Activated T-cell treated with anti-CD3 and anti-CD28 coated beads, Interleukin-2, amount 50 U/mL, for 48 hours (primary cell): Measurements from ENCODE around the gene SPEF2.
"Not testable (repeated sequence)": the region's sequence is repeated elsewhere in the genome, so short reads cannot be mapped to it uniquely, and the experiment has no call there.

Experiments
- DNase-seq, 2 experiments: peaks; one replicate each; pipeline ENCODE4 v3.0.0-alpha.2; 2020

Gene SPEF2

DNA sequence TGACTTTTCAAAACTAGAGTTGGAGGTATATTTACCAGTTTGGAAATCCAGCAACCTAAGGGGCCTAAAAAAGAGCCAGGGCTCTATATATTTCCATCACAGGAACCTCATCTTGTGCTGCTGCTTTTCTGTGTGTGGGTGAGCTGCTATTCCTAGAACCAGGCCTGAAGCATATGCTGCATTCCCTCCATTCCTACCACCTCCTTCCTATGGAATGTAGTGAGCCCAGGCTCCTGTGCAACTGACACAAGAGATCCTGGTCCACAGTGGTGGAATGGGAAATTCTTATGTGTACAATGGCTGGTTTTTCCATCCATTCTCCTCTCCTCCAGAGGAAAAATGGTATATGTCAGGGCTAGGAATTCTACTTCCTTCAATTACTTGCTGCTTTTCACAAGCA lies 39.1 kb downstream of the SPEF2 start:
- no peak for DNase-seq

DNA sequence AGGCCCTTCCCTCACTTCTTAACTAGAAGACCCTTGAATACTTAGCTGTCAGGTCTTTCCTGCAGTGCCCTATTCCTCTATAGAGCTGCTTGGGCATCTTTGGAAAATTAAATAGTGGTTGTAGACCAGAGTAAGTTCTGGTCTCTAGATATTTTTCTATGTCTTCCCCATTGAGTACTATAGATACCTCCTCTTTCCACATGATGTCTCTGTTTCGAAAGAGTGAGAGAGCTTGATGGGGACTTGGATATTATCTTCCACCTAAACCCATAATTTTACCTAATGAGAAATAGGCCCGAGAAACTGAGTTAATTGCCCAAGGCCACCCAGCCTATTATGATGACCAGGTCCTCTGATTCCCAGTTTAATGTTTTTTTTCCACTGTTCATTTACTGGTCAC lies 40.2 kb downstream of the SPEF2 start:
- no peak for DNase-seq

DNA sequence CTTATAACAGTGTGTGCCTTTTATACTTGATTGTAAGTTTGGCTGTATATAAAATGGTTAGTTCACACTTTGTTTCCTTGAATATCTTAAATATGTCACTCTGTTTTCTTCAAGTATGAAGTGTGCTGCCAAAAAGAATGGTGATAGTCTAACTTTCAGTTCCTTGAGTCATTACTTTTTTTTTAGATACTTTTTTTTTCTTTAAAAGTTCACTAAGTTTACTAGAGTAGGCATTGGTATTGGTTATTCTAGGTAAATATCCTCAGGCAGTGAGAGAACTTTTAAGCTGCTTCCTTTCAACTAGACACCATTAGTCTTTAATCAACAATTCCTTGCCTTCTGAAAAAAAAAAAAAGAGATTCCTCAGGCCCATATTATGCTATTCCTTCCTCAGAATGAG lies 41.9 kb downstream of the SPEF2 start:
- no peak for DNase-seq

DNA sequence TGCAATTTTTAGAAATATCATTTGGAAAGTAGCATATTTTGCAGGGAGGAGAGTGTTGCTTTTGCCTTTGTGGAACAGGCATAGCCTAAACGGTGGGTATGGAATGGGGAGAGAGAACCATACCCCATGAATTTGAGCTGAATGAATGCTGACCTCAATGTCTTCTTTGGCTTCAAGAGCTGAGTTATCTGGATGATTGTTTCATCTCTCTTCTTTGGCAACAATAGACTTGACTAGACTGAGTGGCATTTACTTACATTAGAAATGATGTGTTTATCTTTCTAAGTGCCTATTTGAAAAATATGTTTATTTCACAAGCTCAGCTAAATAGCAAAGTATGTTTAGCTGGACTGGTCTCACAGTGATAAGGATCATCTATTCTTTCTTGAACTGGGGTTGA lies 42.8 kb downstream of the SPEF2 start:
- DNase-seq, result no peak

DNA sequence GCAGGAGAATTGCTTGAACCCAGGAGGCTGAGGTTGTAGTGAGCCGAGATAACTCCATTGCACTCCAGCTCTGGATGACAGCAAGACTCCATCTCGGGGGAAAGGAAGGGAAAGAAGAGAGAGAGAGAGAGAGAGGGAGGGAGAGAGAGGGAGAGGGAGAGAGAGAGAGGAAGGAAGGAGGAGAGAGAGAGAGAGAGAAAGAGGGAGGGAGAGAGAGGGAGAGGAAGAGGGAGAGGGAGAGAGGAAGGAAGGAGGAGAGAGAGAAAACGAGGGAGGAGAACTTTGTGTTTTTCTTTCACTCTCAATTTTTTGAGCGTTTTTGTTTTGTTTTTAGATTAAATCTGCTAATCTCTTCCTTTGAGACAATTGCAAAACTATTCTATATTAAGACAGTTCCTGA lies 46.9 kb downstream of the SPEF2 start:
- DNase-seq, result no peak

DNA sequence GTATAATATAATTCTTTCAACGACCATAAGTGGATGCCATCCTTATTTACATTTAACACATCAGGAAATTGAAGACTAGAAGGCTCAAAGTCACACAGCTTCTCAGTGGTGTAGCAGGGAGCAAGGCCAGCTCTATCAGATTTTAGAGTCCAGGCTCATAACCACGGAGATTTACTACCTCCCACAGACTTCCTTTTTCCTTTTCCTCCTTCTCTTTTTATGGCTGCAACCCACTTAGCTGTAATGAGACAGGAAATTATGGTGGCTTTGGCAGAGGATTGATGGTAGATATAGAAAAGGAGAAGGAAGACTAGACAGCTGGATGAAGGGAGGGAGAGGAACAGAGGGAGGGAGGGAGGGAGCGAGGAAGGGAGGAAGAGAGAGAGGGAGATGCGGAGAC lies 47.4 kb downstream of the SPEF2 start:
- no peak for DNase-seq

DNA sequence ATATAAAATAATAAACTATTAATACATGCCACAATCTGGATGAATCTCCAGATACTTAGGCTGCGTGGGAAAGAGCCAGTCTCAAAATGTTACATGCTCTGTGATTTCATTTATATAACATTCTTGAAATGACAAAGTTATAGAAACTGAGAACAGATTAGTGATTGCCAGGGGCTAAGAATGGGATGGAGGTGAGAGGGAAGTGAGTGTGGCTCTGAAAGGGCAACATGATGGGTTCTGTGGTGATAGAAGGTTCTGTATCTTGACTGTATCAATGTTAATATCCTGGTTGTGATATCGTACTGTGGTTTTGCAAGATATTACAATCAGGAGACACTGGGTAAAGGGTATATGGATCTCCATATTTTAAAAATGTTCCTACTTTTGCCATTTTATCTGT lies 50.7 kb downstream of the SPEF2 start:
- no peak for DNase-seq

DNA sequence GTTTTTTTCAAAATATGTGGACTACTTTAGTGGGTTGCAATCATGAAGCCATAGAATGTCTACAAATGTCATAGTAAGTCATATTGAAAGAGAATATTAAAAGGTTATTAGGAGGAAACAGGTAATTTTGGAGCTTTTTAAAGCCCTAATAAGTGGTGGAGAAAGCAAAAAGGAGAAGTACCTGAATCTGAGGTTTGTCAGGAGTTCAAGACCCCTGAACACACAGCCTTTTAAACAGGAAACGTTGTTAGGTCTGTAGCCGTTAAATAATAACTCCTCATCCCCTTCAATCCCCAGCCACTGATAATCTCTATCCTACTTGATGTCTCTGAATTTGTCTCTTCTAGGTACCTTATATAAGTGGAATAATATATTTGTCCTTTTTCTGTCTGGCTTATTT lies 51.1 kb downstream of the SPEF2 start:
- no peak for DNase-seq

DNA sequence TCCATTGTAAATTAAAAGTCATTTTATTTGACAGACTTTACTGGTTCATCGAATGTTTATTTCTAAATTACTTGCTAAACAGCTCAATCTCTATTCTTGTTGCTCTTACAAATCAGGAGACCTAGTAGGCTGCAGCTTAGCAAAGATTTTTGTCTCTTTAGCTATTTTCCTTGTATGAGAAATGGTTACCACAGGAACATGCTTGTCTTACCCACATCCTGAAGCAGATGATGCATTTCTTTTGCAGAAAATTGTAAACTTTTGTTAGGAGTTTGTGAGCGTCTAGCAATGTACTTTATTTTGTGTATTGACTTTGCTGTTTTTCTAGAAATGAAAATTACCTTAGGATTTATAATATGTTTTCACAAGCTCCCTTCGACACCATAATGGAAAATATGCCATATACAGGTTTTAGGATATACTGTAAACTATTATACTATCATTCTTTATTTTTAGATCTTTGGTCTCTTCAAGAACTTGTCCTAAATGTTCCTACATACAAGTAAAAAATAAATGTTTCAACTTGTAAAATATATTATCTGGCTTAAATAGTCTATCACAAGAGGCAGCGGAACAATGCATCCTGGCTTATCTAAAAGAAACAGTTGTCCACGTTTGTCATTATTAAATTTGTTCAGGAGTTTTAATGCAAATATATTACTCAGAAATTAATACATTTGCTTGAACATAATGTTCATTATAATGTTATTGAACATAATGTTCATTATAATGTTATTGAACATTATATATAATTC lies 54.1 kb downstream of the SPEF2 start:
- DNase-seq, result no peak

DNA sequence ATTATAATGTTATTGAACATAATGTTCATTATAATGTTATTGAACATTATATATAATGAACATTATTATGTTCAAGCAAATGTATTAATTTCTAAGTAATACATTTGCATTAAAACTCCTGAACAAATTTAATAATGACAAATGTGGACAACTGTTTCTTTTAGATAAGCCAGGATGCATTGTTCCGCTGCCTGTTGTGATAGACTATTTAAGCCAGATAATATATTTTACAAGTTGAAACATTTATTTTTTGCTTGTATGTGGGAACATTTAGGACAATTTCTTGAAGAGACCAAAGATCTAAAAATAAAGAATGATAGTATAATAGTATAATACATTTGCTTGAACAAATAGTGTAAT lies 54.6 kb downstream of the SPEF2 start:
- not testable (repeated sequence) for DNase-seq

DNA sequence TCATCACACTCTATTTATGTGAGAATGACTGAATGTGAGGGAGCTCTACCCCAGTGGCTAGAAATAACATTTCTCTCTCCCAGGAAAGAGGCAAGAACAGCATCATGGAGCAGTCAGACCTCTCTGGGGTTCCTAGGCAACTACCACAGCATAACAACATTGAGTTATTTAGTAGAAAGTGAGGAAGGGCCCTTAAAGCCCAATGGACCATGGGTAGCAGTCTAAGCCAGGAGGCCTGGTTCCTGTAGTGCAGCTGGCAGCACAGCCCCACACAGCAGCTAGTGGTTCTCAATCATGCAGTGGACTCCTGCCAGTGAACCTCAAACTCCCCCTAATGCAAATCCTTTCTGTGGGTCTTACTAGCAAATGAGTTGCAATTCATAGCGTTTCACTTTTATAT lies 55.3 kb downstream of the SPEF2 start:
- DNase-seq, result peak in 1 of 2 experiments; percentile 32

DNA sequence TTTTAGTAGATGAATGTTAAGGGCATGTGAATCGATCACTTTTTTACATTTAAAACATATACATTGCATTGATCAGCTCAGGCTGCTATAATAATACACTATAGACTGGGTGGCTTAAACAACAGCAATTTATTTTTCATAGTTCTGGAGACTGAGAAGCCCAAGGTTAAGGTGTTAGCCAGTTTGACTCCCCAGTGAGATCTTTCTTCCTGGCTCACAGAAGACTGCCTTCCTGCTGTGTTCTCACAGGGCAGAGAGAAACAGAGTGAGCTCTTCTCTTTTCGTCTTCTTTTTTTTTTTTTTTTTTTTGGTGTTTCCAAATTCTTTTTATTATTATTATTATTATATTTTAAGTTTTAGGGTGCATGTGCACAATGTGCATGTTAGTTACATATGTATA lies 56.4 kb downstream of the SPEF2 start:
- no peak for DNase-seq

DNA sequence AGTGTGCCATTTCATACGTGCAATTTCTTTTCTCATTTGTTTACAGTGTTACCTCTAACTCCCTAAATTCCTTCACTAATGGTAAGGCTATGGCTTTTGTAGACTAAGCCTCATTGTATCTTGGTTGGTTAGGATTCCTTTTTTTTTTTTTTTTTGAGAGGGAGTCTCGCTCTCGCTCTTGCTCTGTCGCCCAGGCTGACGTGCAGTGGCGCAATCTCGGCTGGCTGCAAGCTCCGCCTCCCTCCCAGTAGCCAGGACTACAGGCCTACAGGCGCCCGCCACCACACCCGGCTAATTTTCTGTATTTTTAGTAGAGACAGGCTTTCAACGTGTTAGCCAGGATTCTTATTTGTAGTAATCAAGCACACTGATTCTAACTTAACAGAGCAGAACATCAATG lies 57.7 kb downstream of the SPEF2 start:
- no peak for DNase-seq

DNA sequence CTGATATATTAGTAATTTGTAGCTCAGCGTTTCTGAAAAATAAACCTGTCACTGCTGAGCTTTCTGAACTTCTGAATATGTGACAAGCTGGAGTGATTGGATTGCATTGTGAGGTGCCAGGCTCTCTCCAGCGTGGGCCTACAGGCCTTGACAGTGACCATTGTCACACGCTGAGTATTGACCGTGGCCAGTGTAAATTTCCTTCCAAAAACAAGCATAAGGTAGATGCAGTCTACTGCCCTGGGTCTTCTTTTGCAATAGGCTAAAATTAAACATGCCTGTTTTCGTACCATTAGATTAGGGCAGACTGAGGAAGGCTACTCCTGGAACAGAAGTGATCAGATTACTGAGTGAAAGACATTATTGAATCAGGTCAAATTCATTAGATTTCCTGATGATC lies 60.2 kb downstream of the SPEF2 start:
- DNase-seq, result no peak

DNA sequence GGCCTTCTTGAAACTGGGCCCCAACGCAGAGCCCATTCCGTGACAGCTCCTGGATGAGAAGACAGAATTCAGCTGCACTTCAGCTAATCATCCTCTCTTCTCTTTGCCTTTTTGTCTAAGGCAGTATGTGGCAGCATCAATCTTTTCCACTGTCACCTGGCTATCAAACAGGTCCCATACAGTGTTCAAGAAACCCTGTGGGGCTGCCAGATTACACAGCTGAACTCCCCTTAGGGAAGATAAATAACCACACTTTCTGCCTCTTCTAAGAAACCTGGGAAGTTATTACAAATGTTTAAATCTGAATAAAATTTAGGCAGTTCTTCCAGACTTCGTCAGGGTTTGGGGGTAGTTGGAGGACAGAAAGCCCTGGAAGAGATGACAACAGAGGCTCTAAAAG lies 61.0 kb downstream of the SPEF2 start:
- DNase-seq, result no peak

DNA sequence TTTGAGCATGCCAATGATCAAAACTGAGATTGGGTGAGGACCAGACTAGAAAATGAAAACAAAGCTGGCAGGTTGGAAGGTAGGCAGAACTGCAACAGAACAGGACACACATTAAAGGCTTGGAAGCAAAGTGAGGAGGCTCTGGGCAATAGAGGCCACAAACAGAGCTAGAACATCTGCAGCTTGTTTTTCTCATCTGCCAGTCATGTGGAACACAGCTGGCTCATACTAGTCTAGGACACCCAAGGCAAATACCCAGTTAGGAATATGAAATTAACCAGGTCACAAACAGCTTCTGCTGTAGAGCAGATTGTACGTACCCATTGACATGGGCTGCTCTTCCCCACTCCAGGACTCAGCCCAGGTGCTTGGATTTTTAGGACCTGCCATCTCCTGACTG lies 61.7 kb downstream of the SPEF2 start:
- DNase-seq, result no peak

DNA sequence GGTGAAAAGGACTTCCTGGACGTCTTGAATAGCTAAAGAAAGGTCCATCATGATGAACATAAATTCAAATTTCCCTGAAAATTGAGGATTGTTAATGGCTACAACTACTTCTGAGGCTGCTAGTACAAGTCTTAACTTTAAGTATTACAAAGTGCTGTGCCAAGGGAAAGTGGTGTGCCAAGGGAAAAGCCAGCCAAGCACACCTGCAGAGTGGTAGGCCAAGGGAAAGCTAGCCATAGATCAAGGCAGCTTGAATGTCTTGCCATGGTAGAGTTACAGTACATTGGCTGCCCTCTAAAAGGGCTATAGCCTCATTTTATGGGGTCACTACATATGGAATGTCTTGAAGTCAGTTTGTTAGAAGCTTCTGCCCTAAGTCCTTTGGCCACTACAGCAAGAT lies 64.2 kb downstream of the SPEF2 start:
- DNase-seq, result no peak

DNA sequence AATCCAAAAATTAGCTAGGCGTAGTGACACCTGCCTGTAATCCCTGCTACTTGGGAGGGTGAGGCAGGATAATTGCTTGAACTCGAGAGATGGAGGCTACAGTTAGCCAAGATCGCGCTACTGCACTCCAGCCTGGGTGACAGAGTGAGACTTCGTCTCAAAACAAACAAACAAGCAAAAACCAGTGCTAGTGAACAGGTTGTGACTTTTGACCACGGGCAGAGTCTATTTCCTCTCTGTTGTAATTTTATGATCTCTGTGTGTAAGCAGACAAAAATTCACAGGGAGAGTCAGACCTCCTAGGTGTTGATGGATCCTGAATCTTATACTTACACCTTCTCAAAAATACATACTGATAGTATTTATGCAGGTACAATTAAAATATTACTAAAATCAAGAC lies 65.8 kb downstream of the SPEF2 start:
- DNase-seq, result no peak

DNA sequence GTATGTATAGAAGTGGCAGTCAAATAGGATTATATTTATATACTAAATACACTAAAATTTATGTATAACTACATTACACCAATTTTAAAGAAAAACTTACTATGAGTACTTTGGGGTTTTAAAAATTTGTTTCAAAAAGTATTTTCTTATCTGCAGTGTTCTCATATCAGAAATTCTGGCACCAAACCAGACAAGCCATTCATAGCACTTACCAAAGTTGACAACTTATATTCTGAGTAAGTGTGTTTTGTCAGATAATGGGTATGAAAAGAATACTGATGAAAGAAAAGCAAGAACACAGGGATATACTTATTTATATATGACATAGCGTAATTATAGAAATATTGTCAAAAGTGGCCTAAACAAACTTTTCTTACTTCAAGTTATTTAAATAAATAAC lies 67.5 kb downstream of the SPEF2 start:
- no peak for DNase-seq

DNA sequence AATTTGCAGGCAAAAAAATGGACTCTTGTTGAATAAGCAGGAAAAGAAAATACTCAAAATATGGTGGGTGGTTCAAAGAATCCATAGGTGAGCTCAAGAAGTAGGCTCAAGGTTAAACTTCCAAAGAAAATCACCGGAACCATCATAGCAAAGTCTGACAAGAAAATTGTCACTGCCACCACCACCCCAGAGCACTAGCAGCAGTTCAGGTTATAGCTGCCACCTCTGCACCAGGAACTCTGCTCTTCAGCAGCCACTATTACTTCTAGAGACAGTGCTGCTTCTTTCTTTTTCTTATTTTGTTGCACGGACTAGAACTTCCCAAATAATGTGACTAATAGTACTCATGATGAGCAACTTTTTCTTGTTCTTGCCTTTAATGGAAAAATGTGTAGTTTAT lies 70.3 kb downstream of the SPEF2 start:
- no peak for DNase-seq

DNA sequence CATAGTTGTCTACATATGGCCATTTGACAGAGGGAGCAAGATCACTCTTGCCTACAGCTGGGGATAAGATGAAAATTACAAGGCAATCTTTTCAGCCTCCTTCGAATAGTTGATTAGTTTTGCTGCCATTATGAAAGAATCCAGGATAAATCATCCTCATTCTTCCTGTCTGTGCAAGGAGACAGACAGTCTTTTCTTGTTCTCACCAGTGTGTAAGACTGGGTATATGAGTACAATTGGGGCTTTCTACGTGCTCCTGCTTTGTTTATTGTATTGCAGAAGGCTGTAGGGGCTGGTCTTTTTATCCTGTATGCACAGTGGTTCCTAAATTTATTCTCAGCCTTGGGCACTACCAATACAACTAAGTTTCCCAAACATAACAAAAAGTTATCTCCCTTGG lies 76.8 kb downstream of the SPEF2 start:
- no peak for DNase-seq

DNA sequence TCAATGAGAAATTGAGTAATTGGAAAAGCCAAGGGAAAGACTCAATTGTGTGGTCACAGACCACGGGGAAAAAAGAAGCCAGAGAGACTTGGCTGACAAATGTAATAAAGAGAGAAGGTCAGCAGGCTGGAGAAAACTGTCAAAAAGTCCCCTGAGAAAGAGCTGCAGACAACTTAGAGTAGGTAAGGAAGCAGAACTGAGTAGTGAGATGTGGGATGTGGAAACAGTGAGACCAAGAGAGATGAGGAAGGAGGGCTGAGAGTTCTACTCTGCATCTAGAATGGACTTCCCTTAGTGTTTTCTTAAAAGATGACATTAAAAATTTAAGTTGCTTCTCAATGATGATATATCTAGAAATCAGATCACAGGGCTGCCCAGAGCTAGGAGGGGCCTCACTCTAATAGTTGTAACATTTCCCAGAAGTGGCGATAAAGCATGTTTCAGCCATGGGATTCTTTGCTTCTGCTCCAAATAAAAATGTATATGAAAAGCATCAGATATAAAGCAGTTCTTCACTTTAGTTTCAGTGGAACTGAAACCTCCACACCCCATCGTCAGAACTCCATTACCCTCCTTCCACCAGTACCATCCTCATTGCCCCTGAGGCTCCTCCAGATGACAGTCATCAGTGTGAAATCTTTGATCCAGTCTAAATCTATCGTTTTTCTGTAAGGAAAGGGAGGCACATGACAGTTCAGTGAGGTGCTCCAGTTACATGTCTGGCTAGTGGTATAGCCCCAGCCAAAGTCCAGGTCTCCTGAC lies 80.6 kb downstream of the SPEF2 start:
- DNase-seq, result no peak

DNA sequence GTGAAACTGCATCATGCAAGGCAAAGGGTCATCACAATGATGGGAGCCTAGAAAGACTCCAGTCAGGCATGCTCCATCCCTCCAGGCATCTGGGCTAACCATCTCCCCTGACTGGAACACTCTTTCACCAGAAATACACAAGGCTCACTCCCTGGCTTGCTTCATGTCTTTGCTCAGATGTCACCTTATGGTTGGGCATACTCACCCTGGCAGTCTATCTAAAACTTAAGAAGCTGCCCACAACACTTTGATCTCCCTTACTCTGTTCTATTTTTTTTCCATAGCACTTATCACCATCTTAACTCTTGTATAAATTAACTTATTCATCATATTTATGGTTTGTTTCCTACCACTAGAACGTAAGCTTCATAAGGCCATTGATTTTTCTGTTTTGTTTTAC lies 90.0 kb downstream of the SPEF2 start:
- no peak for DNase-seq

DNA sequence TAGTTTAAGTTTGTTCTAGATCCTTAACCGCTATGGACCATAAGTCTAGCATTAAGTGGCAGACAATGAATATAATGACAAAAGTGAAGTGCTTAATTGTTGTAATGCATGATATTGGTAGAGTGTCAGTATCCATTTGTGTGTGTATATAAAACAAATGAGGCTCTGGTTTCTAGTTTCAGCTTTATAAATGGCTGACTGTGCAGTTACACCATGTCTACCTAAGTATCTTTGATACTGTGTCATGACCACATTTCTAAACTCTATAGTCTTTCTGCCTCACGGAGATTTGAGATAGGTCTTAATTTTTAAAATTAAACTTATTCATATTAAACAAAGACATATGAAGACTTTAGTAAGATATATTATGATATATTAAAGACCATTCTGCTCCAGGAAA lies 92.0 kb downstream of the SPEF2 start:
- DNase-seq, result no peak

DNA sequence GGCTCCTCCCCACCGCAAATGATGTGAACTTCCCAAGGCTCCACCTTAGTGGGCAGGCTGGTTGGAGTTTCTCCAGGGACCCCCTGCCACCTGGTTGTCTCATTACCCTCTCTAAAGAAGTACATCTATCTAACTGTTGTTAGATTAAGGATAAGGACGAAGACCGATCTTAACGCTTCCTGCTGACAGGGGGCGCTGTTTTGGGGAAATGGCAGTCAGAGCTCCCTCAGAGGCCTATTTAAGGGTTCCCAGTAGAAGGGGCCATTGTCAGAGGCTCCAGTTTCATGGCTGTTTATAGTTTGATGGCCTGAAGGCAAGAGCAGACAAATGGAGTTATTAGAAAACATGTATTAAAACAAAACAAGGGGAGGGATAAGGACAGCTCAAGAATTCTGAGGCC lies 100.1 kb downstream of the SPEF2 start:
- DNase-seq, result no peak
